BJ (cell line): Measurements from ENCODE around the gene DDX41. TPM values are rescaled to one million over a fixed set of nuclear protein-coding genes. Genes with fewer than 3 reads are reported as not detected.
A peak's percentile ranks its signal among the peaks of the same experiment; 100 is the strongest.

ENCODE experiments used
- CTCF ChIA-PET: fragments of 350-600 bp; formaldehyde crosslinking; extraction: SDS; loops from one replicate; lab custom pipeline; 2021; ENCODE audit warnings: antibody characterized with exemption, inconsistent platforms; lab: Yijun Ruan, JAX
- POLR2A ChIA-PET: fragments of 300-600 bp; sonication (Branson Sonifier 250); formaldehyde crosslinking; extraction: SDS; loops from one replicate; lab custom pipeline; 2021; ENCODE audit warnings: antibody characterized with exemption; lab: Charles Lee
- DNase-seq: peaks from one replicate; pipeline ENCODE4 v3.0.0-alpha.2; 2011; ENCODE audit warnings: low read depth
- H3K27me3 ChIP-seq: 2 replicates; pipeline ENCODE4 v1.6.0; 2011; ENCODE audit warnings: low read length; ENCODE audit not compliant: control insufficient read depth, insufficient read depth
- H3K36me3 ChIP-seq: 2 replicates; pipeline ENCODE4 v1.5.1; 2011; ENCODE audit warnings: low read length; ENCODE audit not compliant: control insufficient read depth, insufficient read depth
- H3K4me3 ChIP-seq: 2 replicates; pipeline ENCODE4 v1.5.1; 2011; ENCODE audit warnings: low read depth, mild to moderate bottlenecking, control low read depth, low read length
- CTCF ChIP-seq: IDR thresholded peaks from 2 replicates; pipeline ENCODE4 v1.5.1; 2011; ENCODE audit warnings: low read depth, mild to moderate bottlenecking, control low read depth, inconsistent platforms, low read length, moderate library complexity; ENCODE audit not compliant: insufficient read depth
- polyA plus RNA-seq: library from polyadenylated mRNA; depleted of rRNA; stranded (reverse); fragments of >200 nt; gene quantifications from 2 replicates; pipeline ENCODE4 v1.2.3, GENCODE V29; 2011

Gene DDX41
- polyA plus RNA-seq, 1 experiment = 144 TPM

GRCh38 chr5:177472460-177473442 lies 44.0 kb downstream of the DDX41 start:
- ChIA-PET POLR2A (interaction anchor here (1.5 kb wide), 1 partner anchor 23 kb away, joined by 6 read pairs; no protein-coding TSS in a partner anchor), CTCF (interaction anchor here (0.7 to 6.3 kb wide), 9 partner anchors 13 to 154 kb away, joined by 3 to 35 read pairs (median 6); no protein-coding TSS in a partner anchor)
- no peak for TF ChIP-seq CTCF
- no peaks in the 10 kb centered on the region for H3K27me3 ChIP-seq
- peaks cover 10% of the 10 kb centered on the region for H3K36me3 ChIP-seq
- peak overlapping the region; percentile 54 for H3K4me3 ChIP-seq
- DNase-seq = no peak

- Histone ChIP-seq H3K36me3 (peaks cover 19% of the 10 kb centered on the region), H3K27me3 (no peaks in the 10 kb centered on the region), H3K4me3 (peak overlapping the region; percentile 54)
- DNase-seq = no peak
- POLR2A ChIA-PET = interaction anchor here (1.5 kb wide), 1 partner anchor 23 kb away, joined by 6 read pairs; no protein-coding TSS in a partner anchor
- TF ChIP-seq CTCF = no peak
- CTCF ChIA-PET = interaction anchor here (0.7 to 6.3 kb wide), 8 partner anchors 12 to 82 kb away, joined by 3 to 35 read pairs (median 7); no protein-coding TSS in a partner anchor
These were observed 45.0 kb downstream of the DDX41 start for GRCh38 chr5:177471610-177472356.

- CTCF ChIA-PET = interaction anchor here (1.0 to 6.3 kb wide), 8 partner anchors 11 to 67 kb away, joined by 3 to 35 read pairs (median 12); no protein-coding TSS in a partner anchor
- no peak for TF ChIP-seq CTCF
- Histone ChIP-seq H3K36me3 (peaks cover 27% of the 10 kb centered on the region), H3K27me3 (no peaks in the 10 kb centered on the region), H3K4me3 (no peak overlapping the region)
- POLR2A ChIA-PET = interaction anchor here (1.5 kb wide), 1 partner anchor 24 kb away, joined by 6 read pairs; no protein-coding TSS in a partner anchor
- DNase-seq = no peak
These were observed 45.8 kb downstream of the DDX41 start for GRCh38 chr5:177470759-177471536.

GRCh38 chr5:177469750-177470525 lies 46.8 kb downstream of the DDX41 start:
- TF ChIP-seq CTCF = no peak
- H3K4me3 ChIP-seq = no peak overlapping the region
- H3K27me3 ChIP-seq = no peaks in the 10 kb centered on the region
- CTCF ChIA-PET = interaction anchor here (1.0 to 6.3 kb wide), 6 partner anchors 12 to 32 kb away, joined by 3 to 35 read pairs (median 12); no protein-coding TSS in a partner anchor
- DNase-seq = no peak
- POLR2A ChIA-PET = interaction anchor here (0.7 kb wide), 1 partner anchor 321 kb away, joined by 3 read pairs; no protein-coding TSS in a partner anchor
- peaks cover 27% of the 10 kb centered on the region for H3K36me3 ChIP-seq
